GM18508 (cell line): ENCODE results near the gene MUC2.
"Not testable (repeated sequence)": the region's sequence is repeated elsewhere in the genome, so short reads cannot be mapped to it uniquely, and the experiment has no call there.

Experiments
- ATAC-seq: cut with Tn5 transposase; IDR thresholded peaks from one replicate; pipeline ENCODE4 v1.9.1; 2021; ENCODE audit warnings: moderate number of reproducible peaks; ENCODE audit not compliant: insufficient read depth, unreplicated experiment

Gene MUC2

GRCh38 chr11:1102221-1102971, 27.7 kb downstream of the MUC2 start:
- ATAC-seq: no peak

GRCh38 chr11:1102996-1103395, 28.3 kb downstream of the MUC2 start:
- no peak for ATAC-seq

DNA sequence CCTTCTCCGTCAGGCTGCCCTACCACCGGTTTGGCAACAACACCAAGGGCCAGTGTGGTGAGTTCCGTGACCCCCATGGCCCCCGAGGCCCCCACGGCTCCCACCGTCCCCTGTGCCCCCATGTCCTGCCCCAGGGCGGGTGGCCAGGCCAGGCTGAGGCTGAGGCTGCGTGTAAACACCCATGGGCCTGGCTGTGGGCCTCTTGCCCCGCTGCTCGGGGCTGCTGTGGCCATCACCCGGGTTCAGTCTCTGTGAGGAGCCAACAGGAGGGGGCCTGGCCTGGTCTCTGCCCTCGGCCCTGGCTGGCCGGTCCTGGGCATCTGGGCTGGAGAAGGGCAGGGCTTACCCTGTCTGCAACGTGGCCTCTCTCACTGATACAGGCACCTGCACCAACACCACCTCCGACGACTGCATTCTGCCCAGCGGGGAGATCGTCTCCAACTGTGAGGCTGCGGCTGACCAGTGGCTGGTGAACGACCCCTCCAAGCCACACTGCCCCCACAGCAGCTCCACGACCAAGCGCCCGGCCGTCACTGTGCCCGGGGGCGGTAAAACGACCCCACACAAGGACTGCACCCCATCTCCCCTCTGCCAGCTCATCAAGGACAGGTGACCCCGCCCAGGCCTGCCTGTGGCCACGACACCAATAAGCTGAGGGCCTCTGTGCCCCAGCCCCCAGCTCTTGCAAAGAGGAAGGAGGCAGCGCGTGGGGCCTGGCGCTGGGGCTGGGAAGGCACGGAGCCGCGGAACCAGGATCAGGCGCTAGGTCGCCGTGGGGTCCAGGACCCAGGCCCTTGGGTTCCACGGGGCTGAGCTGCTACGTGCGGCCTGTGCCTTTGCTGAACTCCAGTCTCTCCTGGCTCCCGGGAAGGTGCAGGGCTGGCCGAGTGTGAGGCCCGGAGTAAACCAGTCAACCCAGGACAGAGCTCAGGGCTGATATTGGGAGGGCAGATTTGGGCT, 29.0 kb downstream of the MUC2 start:
- ATAC-seq: no peak

- ATAC-seq: no peak
Measured at GRCh38 chr11:1104411-1105182, 29.9 kb downstream of the MUC2 start.

GRCh38 chr11:1105183-1105565, 30.5 kb downstream of the MUC2 start:
- ATAC-seq: no peak

- no peak for ATAC-seq
Measured at GRCh38 chr11:1106387-1106786, 31.7 kb downstream of the MUC2 start.

GRCh38 chr11:1107316-1108245, 32.9 kb downstream of the MUC2 start:
- ATAC-seq: no peak

- no peak for ATAC-seq
Measured at GRCh38 chr11:1108246-1108900, 33.7 kb downstream of the MUC2 start.

GRCh38 chr11:1109101-1109917, 34.6 kb downstream of the MUC2 start:
- ATAC-seq: no peak

DNA sequence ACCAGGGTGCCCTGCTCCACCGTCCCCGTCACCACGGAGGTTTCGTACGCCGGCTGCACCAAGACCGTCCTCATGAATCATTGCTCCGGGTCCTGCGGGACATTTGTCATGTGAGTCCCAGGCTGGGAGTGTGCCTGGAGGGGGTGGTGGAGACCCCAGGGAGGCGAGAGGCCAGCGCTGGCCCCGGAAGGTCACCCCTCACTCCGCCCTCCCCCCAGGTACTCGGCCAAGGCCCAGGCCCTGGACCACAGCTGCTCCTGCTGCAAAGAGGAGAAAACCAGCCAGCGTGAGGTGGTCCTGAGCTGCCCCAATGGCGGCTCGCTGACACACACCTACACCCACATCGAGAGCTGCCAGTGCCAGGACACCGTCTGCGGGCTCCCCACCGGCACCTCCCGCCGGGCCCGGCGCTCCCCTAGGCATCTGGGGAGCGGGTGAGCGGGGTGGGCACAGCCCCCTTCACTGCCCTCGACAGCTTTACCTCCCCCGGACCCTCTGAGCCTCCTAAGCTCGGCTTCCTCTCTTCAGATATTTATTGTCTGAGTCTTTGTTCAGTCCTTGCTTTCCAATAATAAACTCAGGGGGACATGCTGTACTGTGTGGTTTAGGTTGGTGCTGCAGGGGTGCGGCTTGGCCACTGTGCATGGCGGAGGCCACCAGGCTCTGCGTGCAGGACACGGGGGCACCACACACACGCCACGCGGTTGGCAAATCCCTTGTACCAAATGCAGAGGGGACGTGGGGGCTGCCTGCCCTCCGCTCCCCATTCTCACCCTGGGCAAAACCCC, 35.4 kb downstream of the MUC2 start:
- ATAC-seq: no peak

GRCh38 chr11:1111545-1112212, 37.0 kb downstream of the MUC2 start:
- ATAC-seq: no peak

DNA sequence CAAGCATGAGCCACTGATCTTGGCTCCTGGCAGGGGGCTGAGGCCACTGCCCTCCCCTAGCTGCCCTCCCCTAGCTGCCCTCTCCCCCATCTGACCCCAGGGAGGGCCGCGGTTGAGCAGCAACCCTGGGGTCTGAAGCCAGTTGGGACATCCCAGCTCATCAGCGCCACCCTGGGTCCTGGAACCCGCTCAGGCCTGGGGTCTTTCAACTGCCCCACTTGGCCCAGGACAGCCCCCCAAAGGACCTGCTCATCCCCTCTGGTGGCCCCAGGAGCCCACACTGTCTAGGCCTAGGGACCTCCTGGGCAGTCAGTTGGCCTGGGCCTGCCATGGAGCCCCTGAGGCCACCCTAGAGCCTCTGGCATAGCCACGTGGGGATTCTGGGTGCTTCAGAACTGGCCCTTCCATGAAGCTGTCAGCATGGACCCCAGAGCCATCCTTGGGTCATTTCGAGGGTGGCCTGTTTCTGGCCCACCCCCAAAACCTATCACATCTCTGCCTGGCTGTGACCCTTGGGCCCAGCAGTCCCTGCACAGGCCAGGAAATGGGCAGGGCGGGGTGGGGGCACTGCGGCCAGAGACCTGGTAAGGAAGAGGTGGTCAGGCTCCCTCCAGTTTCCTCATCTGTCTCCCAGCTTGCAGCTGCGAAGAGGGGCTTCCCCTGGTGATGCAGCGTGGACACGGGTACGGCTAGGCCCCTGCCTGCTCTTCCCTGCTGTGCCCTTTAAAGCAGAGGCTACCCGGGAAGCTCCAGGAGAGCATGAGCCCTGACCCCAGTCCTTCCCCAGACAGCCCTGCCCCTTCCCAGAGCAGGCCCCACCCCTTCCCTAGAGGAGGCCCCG, 37.9 kb downstream of the MUC2 start:
- ATAC-seq: no peak

- no peak for ATAC-seq
Measured at GRCh38 chr11:1113405-1114201, 38.9 kb downstream of the MUC2 start.

GRCh38 chr11:1115292-1115691, 40.6 kb downstream of the MUC2 start:
- ATAC-seq: not testable (repeated sequence)

GRCh38 chr11:1116104-1116503, 41.4 kb downstream of the MUC2 start:
- no peak for ATAC-seq
